Type B pancreatic cell (in vitro differentiated cells): ENCODE data around the gene TUSC1. TPM values are rescaled to one million over a fixed set of nuclear protein-coding genes. Genes with fewer than 3 reads are reported as not detected.
"Not testable (repeated sequence)": the region's sequence is repeated elsewhere in the genome, so short reads cannot be mapped to it uniquely, and the experiment has no call there.

Experiments used
- DNase-seq: peaks from one replicate; pipeline ENCODE4 v3.0.0; 2021; ENCODE audit warnings: mixed read lengths; ENCODE audit not compliant: unreplicated experiment; ENCODE audit errors: extremely low spot score
- H3K27ac Mint-ChIP-seq: 2 replicates; pipeline ENCODE4 v1.8.0; 2021; ENCODE audit warnings: mild to moderate bottlenecking, mixed read lengths
- H3K27me3 Mint-ChIP-seq: 2 replicates; pipeline ENCODE4 v1.8.0; 2021; ENCODE audit warnings: mixed read lengths
- H3K36me3 Mint-ChIP-seq: 2 replicates; pipeline ENCODE4 v1.8.0; 2021; ENCODE audit warnings: mixed read lengths
- H3K4me1 Mint-ChIP-seq: one replicate; pipeline ENCODE4 v1.8.0; 2021; ENCODE audit warnings: mixed read lengths; ENCODE audit not compliant: unreplicated experiment
- H3K4me3 Mint-ChIP-seq: 2 replicates; pipeline ENCODE4 v1.8.0; 2021; ENCODE audit warnings: mild to moderate bottlenecking, mixed read lengths
- H3K9me3 Mint-ChIP-seq: 2 replicates; pipeline ENCODE4 v1.8.0; 2021; ENCODE audit warnings: mixed read lengths
- CTCF ChIP-seq: fragments of 200-600 bp; sonication (generic); conservative IDR thresholded peaks from 2 replicates; pipeline ENCODE4 v1.5.0; 2021; ENCODE audit warnings: antibody characterized with exemption, mild to moderate bottlenecking
- total RNA-seq: library from RNA; stranded (reverse); gene quantifications from 2 replicates; pipeline ENCODE4 v1.2.1, GENCODE V29; 2021; ENCODE audit warnings: low replicate concordance

The TUSC1 gene
- total RNA-seq, 1 donor from 2014 or later = not detected

- Mint-ChIP-seq H3K36me3 (no peaks in the 10 kb centered on the region), H3K9me3 (peaks cover 5% of the 10 kb centered on the region), H3K27ac (no peak overlapping the region), H3K4me1 (peaks cover 4% of the 10 kb centered on the region), H3K4me3 (no peak overlapping the region), H3K27me3 (no peaks in the 10 kb centered on the region)
- TF ChIP-seq CTCF = no peak
- no peak for DNase-seq
Measured at GRCh38 chr9:25684321-25684720, 6.1 kb upstream of the TUSC1 start.

- Mint-ChIP-seq H3K4me3 (no peak overlapping the region), H3K27ac (no peak overlapping the region), H3K4me1 (peaks cover 4% of the 10 kb centered on the region), H3K9me3 (peaks cover 5% of the 10 kb centered on the region), H3K36me3 (no peaks in the 10 kb centered on the region), H3K27me3 (no peaks in the 10 kb centered on the region)
- DNase-seq = no peak
- no peak for TF ChIP-seq CTCF
Measured at GRCh38 chr9:25681266-25681665, 3.0 kb upstream of the TUSC1 start.

GRCh38 chr9:25678846-25679360 is 659 bp upstream of the TUSC1 start:
- Mint-ChIP-seq H3K4me1 (no peaks in the 10 kb centered on the region), H3K27me3 (no peaks in the 10 kb centered on the region), H3K36me3 (no peaks in the 10 kb centered on the region), H3K4me3 (no peak overlapping the region), H3K9me3 (peaks cover 5% of the 10 kb centered on the region), H3K27ac (no peak overlapping the region)
- no peak for TF ChIP-seq CTCF
- no peak for DNase-seq

DNA sequence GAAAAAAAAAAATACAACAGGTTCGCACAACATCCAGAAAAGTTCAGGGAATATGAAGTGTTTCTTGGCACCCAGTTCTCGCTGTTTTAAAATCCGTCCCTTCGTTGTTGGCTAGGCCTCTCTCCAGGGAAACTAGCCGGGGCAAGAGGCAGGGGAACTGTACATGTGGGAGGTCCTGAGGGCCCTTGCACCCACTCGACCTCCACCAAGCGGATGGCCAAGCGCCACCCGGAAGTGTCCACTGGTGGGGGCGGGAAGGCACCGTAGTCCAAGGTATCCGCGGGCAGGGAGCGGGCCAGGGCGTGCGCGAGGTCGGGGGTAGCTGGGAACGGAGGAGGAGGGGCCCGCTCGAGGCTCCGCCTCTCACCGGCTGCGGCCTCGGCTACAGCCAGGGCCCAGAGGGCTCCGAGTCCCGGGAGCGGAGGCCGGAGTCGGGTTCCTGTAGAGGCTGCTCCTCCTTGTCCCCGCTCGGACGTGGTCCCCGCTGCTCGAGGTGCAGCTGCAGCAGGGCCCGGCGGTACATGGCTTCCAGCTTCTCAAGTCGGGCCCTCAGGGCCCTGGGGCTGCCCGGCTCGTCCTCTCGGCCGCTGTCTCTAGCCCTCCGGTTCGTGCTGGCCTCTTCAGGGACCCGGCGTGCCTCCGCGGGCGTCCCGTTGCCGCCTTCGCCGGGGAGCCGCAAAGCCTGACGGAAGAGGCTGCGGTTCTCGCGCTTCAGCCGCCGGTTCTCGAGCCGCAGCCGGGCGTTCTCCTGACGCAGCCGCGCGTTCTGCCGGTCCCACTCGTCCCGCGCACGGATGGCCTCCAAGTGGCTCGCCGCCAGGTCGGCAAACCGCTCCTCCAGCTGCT is 720 bp downstream of the TUSC1 start:
- Mint-ChIP-seq H3K4me1 (no peaks in the 10 kb centered on the region), H3K27ac (no peak overlapping the region), H3K4me3 (peak overlapping the region; percentile 58), H3K27me3 (no peaks in the 10 kb centered on the region), H3K9me3 (no peaks in the 10 kb centered on the region), H3K36me3 (no peaks in the 10 kb centered on the region)
- no peak for DNase-seq
- TF ChIP-seq CTCF = no peak

DNA sequence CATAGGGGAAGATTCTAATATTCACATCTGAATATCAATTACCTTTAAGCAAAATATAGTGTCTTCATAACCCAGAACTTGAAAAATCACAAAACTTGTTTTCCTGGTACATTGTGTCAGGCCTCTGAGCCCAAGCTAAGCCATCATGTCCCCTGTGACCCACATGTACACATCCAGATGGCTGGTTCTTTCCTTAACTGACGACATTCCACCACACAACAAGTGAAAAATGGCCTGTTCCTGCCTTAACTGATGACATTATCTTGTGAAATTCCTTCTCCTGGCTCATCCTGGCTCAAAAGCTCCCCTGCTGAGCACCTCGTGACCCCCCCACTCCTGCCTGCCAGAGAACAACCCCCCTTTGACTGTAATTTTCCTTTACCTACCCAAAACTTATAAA is 2.4 kb downstream of the TUSC1 start:
- not testable (repeated sequence) for H3K36me3 Mint-ChIP-seq, H3K27me3 Mint-ChIP-seq, H3K4me3 Mint-ChIP-seq, H3K9me3 Mint-ChIP-seq, DNase-seq, H3K27ac Mint-ChIP-seq, H3K4me1 Mint-ChIP-seq

- H3K27ac Mint-ChIP-seq = no peak overlapping the region
- no peaks in the 10 kb centered on the region for H3K4me1 Mint-ChIP-seq
- TF ChIP-seq CTCF = no peak
- no peak for DNase-seq
- no peaks in the 10 kb centered on the region for H3K36me3 Mint-ChIP-seq
- H3K9me3 Mint-ChIP-seq = no peaks in the 10 kb centered on the region
- no peaks in the 10 kb centered on the region for H3K27me3 Mint-ChIP-seq
- no peak overlapping the region for H3K4me3 Mint-ChIP-seq
Measured at GRCh38 chr9:25658571-25658970, 19.7 kb downstream of the TUSC1 start.
